H1 (cell line): ENCODE measurements around the gene ELAVL2.

Source experiments
- CBX5 ChIP-seq: fragments of 300-800, 300-1000 bp; sonication (generic); IDR thresholded peaks from 2 replicates; pipeline ENCODE4 v1.7.1; 2016; ENCODE audit warnings: antibody characterized with exemption, low read length, low read depth
- CREB1 ChIP-seq: IDR thresholded peaks from 2 replicates; pipeline ENCODE4 v1.6.1; 2012; ENCODE audit warnings: inconsistent platforms
- CTBP2 ChIP-seq: IDR thresholded peaks from 2 replicates; pipeline ENCODE4 v1.7.0; 2011; ENCODE audit warnings: borderline replicate concordance, mild to moderate bottlenecking, moderate library complexity, mixed read lengths, low read length; ENCODE audit not compliant: insufficient read depth, insufficient read length
- CTCF ChIP-seq, 3 experiments: IDR thresholded peaks; 1 replicate in 2 of 3; 2 replicates in 1 of 3; pipeline versions ENCODE4 v1.5.1 to v1.6.1; 2011; ENCODE audit warnings: low read length in 3 of 3, mild to moderate bottlenecking in 3 of 3, inconsistent platforms in 2 of 3, low read depth in 1 of 3, moderate library complexity in 1 of 3; ENCODE audit not compliant: insufficient read depth in 1 of 3; ENCODE audit errors: control extremely low read depth in 1 of 3
- EP300 ChIP-seq, 2 experiments: IDR thresholded peaks; 1 replicate in 1 of 2; 2 replicates in 1 of 2; pipeline ENCODE4 v1.6.1; 2011 to 2012; ENCODE audit warnings: low read depth in 2 of 2, low read length in 2 of 2, mild to moderate bottlenecking in 2 of 2, borderline replicate concordance in 1 of 2, inconsistent platforms in 1 of 2, moderate library complexity in 1 of 2
- FOSL1 ChIP-seq: IDR thresholded peaks from 2 replicates; pipeline ENCODE4 v1.6.1; 2011; ENCODE audit warnings: mild to moderate bottlenecking, low read depth, low read length, moderate library complexity; ENCODE audit not compliant: insufficient read depth
- PHF8 ChIP-seq: fragments of 200-600 bp; sonication (generic); conservative IDR thresholded peaks from 2 replicates; pipeline ENCODE4 v1.7.1; 2012; ENCODE audit warnings: low read depth, mild to moderate bottlenecking, inconsistent platforms, low read length, moderate library complexity
- POU5F1 ChIP-seq: IDR thresholded peaks from 2 replicates; pipeline ENCODE4 v1.6.1; 2011; ENCODE audit warnings: low read depth, mild to moderate bottlenecking, low read length, moderate library complexity
- RAD21 ChIP-seq, 2 experiments: IDR thresholded peaks in 1 of 2; conservative IDR thresholded peaks in 1 of 2; 2 replicates each; pipeline ENCODE4 v1.6.1; 2011; ENCODE audit warnings: low read depth in 2 of 2, low read length in 2 of 2, improper control_type of control experiment in 1 of 2, inconsistent platforms in 1 of 2, mild to moderate bottlenecking in 1 of 2, moderate library complexity in 1 of 2
- RBBP5 ChIP-seq: IDR thresholded peaks from 2 replicates; pipeline ENCODE4 v1.7.1; 2012; ENCODE audit warnings: low read depth, mild to moderate bottlenecking, inconsistent platforms, low read length, moderate library complexity, borderline replicate concordance
- RFX5 ChIP-seq: IDR thresholded peaks from 2 replicates; pipeline ENCODE4 v1.6.1; 2011; ENCODE audit warnings: low read depth, low read length, improper control_type of control experiment, borderline replicate concordance
- RXRA ChIP-seq: IDR thresholded peaks from 2 replicates; pipeline ENCODE4 v1.6.1; 2011; ENCODE audit warnings: low read depth, mild to moderate bottlenecking, low read length, moderate library complexity; ENCODE audit not compliant: insufficient read depth
- SIN3A ChIP-seq, 2 experiments: IDR thresholded peaks in 1 of 2; conservative IDR thresholded peaks in 1 of 2; 2 replicates each; pipeline ENCODE4 v1.6.1; 2011 to 2012; ENCODE audit warnings: low read length in 2 of 2, improper control_type of control experiment in 1 of 2, low read depth in 1 of 2, mild to moderate bottlenecking in 1 of 2
- SUZ12 ChIP-seq: fragments of 200-600 bp; sonication (generic); IDR thresholded peaks from 2 replicates; pipeline ENCODE4 v1.6.1; 2012; ENCODE audit warnings: mild to moderate bottlenecking, inconsistent platforms, low read length, moderate library complexity, mixed read lengths

- TF ChIP-seq CTCF (IDR thresholded peaks at IDR 0.05; ENCODE audit: control extremely low read depth in 1 of 3, insufficient read depth in 1 of 3, low read depth in 1 of 3, low read length in 3 of 3): no peak
- TF ChIP-seq POU5F1: no peak
- no peak for TF ChIP-seq FOSL1
- no peak for TF ChIP-seq SIN3A (conservative IDR thresholded peaks at IDR 0.05 in 1 of 2, IDR thresholded peaks at IDR 0.05 in 1 of 2; ENCODE audit: low read depth in 1 of 2, low read length in 2 of 2)
- no peak for TF ChIP-seq CREB1
- no peak for TF ChIP-seq CBX5
- no peak for TF ChIP-seq RFX5
- no peak for TF ChIP-seq RAD21 (IDR thresholded peaks at IDR 0.05 in 1 of 2, conservative IDR thresholded peaks at IDR 0.05 in 1 of 2; ENCODE audit: low read depth in 2 of 2, low read length in 2 of 2)
- TF ChIP-seq PHF8: no peak
- no peak for TF ChIP-seq RBBP5
- no peak for TF ChIP-seq SUZ12
- TF ChIP-seq RXRA: no peak
- TF ChIP-seq CTBP2: no peak
- TF ChIP-seq EP300 (IDR thresholded peaks at IDR 0.05; ENCODE audit: borderline replicate concordance in 1 of 2, low read depth in 2 of 2, low read length in 2 of 2): no peak
These were observed 6.6 kb downstream of the ELAVL2 start for GRCh38 chr9:23819403-23819802.
